ENCODE data around the gene CHMP5. TPM values are rescaled to one million over a fixed set of nuclear protein-coding genes. Genes with fewer than 3 reads are reported as not detected.

CHMP5 gene
- polyA plus RNA-seq, 1 of the 3 experiments (the other 2 are of a cell fraction) = 88.3 TPM

DNA sequence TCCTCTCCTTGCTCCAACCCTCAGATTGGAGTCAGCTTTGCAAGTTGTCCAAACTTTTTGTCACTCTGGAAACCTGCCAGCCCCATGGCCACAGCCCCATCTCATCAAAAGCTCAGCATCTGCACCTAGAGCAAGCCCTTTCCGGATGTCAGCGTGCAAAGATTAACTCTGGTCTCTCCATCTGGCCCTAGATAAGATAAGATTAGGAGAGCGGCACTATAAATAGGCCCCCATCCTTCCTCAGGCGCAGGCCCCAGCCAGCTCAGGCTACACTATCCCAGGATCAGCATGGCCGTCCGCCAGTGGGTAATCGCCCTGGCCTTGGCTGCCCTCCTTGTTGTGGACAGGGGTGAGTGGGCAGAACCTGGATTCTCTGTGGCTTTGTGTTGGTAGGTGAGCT is 24.9 kb upstream of the CHMP5 start, which contains the start of gene SPINK4:
TSS of gene SPINK4 (plus strand) at position 247 of the 400 bp plus-strand sequence. CDS start at position 289, 42 bp downstream.
- Histone ChIP-seq H3K79me2 (ENCODE audit: insufficient read depth) (no peaks in the 10 kb centered on the region), H3K4me2 (no peak within 1 kb of the TSS), H3K27ac (ENCODE audit: low read depth in 2 of 2, low read length in 1 of 2) (peak within 1 kb of the TSS in 1 of 2 experiments; percentile 51; a peak in 2 of 4 replicates), H3F3A (replicated peaks; ENCODE audit: insufficient read depth) (no peaks in the 10 kb centered on the region), H3K4me1 (ENCODE audit: control insufficient read depth in 1 of 2, insufficient read depth in 2 of 2, low read depth in 1 of 2, low read length in 1 of 2) (peaks cover 0 to 14% of the 10 kb centered on the region in 2 experiments; a peak in 1 of 4 replicates), H3K27me3 (ENCODE audit: insufficient read depth) (no peaks in the 10 kb centered on the region), H2AFZ (ENCODE audit: low read depth) (peak within 1 kb of the TSS; percentile 59; the same call in 1 of the 2 replicates), H3K9me2 (no peaks in the 10 kb centered on the region), H3K9me3 (no peaks in the 10 kb centered on the region), H3K9ac (no peak within 1 kb of the TSS; the same call in 1 of the 2 replicates), H4K20me1 (ENCODE audit: insufficient read depth) (no peaks in the 10 kb centered on the region), H3K4me3 (ENCODE audit: low read depth in 2 of 2, low read length in 1 of 2) (no peak within 1 kb of the TSS), H3K36me3 (replicated peaks in 1 of 2; ENCODE audit: control insufficient read depth in 1 of 2, insufficient read depth in 2 of 2, low read length in 1 of 2) (no peaks in the 10 kb centered on the region)
- ChIA-PET CTCF (interaction anchor here (0.7 to 7.6 kb wide), 7 partner anchors 9 to 164 kb away, joined by 3 to 41 read pairs (median 5); partner anchors contain the start of genes BAG1, CHMP5 and SMU1), POLR2A (interaction anchor here (0.6 to 1.4 kb wide), 4 partner anchors 19 to 215 kb away, joined by 3 to 4 read pairs (median 3); partner anchors contain the start of genes BAG1, CHMP5, DNAJA1 and SMU1)
- 41% methylated on average over 7 of the region's 7 CpGs for WGBS (ENCODE audit: low lambda C conversion rate)
- TF ChIP-seq RAD21 (IDR thresholded peaks at IDR 0.05; ENCODE audit: low read length) (no peak; the same call in 1 of the 2 replicates), MXI1 (IDR thresholded peaks at IDR 0.05; ENCODE audit: low read depth, low read length) (peak; percentile 50; the same call in 1 of the 2 replicates), RFX5 (IDR thresholded peaks at IDR 0.05; ENCODE audit: low read length) (no peak), SIN3A (IDR thresholded peaks at IDR 0.05; ENCODE audit: borderline replicate concordance, low read depth, low read length) (no peak), TCF12 (IDR thresholded peaks at IDR 0.05) (peak; percentile 67), FOXJ3 (CRISPR knock-in tag; IDR thresholded peaks at IDR 0.05) (peak; percentile 75), ELF1 (IDR thresholded peaks at IDR 0.05) (no peak), YY1 (IDR thresholded peaks at IDR 0.05; ENCODE audit: low read depth) (no peak), TAF1 (IDR thresholded peaks at IDR 0.05; ENCODE audit: borderline replicate concordance, low read depth, low read length) (no peak), RCOR1 (IDR thresholded peaks at IDR 0.05; ENCODE audit: low read length) (peak; percentile 89), TEAD4 (IDR thresholded peaks at IDR 0.05; ENCODE audit: borderline replicate concordance, insufficient read depth) (no peak), GABPA (IDR thresholded peaks at IDR 0.05; ENCODE audit: low read depth) (no peak), POLR2AphosphoS5 (IDR thresholded peaks at IDR 0.05; ENCODE audit: low read depth, low read length) (no peak), SMC3 (IDR thresholded peaks at IDR 0.05; ENCODE audit: low read depth, low read length) (no peak), NRF1 (IDR thresholded peaks at IDR 0.05; ENCODE audit: low read depth, low read length) (no peak), CHD2 (IDR thresholded peaks at IDR 0.05; ENCODE audit: low read length, partially characterized antibody) (peak; percentile 80), NFIC (IDR thresholded peaks at IDR 0.05; ENCODE audit: borderline replicate concordance) (peak; percentile 41), FOSL2 (IDR thresholded peaks at IDR 0.05; ENCODE audit: borderline replicate concordance, low read depth) (no peak), RXRA (IDR thresholded peaks at IDR 0.05; ENCODE audit: borderline replicate concordance, low read depth) (no peak), JUND (IDR thresholded peaks at IDR 0.05) (no peak), GATA2 (CRISPR knock-in tag; IDR thresholded peaks at IDR 0.05) (peak; percentile 98), EP300 (IDR thresholded peaks at IDR 0.05; ENCODE audit: borderline replicate concordance in 1 of 2, low read depth in 1 of 2, low read length in 1 of 2) (peak in 1 of 2 experiments; percentile 87; a peak in 2 of 4 replicates)
- TF ChIP-seq, protein P1, sequence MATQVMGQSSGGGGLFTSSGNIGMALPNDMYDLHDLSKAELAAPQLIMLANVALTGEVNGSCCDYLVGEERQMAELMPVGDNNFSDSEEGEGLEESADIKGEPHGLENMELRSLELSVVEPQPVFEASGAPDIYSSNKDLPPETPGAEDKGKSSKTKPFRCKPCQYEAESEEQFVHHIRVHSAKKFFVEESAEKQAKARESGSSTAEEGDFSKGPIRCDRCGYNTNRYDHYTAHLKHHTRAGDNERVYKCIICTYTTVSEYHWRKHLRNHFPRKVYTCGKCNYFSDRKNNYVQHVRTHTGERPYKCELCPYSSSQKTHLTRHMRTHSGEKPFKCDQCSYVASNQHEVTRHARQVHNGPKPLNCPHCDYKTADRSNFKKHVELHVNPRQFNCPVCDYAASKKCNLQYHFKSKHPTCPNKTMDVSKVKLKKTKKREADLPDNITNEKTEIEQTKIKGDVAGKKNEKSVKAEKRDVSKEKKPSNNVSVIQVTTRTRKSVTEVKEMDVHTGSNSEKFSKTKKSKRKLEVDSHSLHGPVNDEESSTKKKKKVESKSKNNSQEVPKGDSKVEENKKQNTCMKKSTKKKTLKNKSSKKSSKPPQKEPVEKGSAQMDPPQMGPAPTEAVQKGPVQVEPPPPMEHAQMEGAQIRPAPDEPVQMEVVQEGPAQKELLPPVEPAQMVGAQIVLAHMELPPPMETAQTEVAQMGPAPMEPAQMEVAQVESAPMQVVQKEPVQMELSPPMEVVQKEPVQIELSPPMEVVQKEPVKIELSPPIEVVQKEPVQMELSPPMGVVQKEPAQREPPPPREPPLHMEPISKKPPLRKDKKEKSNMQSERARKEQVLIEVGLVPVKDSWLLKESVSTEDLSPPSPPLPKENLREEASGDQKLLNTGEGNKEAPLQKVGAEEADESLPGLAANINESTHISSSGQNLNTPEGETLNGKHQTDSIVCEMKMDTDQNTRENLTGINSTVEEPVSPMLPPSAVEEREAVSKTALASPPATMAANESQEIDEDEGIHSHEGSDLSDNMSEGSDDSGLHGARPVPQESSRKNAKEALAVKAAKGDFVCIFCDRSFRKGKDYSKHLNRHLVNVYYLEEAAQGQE (IDR thresholded peaks at IDR 0.05; ENCODE audit: low read depth, low read length) = no peak
- TF ChIP-seq, protein P2, sequence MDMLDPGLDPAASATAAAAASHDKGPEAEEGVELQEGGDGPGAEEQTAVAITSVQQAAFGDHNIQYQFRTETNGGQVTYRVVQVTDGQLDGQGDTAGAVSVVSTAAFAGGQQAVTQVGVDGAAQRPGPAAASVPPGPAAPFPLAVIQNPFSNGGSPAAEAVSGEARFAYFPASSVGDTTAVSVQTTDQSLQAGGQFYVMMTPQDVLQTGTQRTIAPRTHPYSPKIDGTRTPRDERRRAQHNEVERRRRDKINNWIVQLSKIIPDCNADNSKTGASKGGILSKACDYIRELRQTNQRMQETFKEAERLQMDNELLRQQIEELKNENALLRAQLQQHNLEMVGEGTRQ (IDR thresholded peaks at IDR 0.05; ENCODE audit: borderline replicate concordance, low read depth, low read length) = no peak
- TF ChIP-seq, protein P3, sequence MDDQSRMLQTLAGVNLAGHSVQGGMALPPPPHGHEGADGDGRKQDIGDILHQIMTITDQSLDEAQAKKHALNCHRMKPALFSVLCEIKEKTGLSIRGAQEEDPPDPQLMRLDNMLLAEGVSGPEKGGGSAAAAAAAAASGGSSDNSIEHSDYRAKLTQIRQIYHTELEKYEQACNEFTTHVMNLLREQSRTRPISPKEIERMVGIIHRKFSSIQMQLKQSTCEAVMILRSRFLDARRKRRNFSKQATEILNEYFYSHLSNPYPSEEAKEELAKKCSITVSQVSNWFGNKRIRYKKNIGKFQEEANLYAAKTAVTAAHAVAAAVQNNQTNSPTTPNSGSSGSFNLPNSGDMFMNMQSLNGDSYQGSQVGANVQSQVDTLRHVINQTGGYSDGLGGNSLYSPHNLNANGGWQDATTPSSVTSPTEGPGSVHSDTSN (IDR thresholded peaks at IDR 0.05) = no peak
- TF ChIP-seq, protein P4, sequence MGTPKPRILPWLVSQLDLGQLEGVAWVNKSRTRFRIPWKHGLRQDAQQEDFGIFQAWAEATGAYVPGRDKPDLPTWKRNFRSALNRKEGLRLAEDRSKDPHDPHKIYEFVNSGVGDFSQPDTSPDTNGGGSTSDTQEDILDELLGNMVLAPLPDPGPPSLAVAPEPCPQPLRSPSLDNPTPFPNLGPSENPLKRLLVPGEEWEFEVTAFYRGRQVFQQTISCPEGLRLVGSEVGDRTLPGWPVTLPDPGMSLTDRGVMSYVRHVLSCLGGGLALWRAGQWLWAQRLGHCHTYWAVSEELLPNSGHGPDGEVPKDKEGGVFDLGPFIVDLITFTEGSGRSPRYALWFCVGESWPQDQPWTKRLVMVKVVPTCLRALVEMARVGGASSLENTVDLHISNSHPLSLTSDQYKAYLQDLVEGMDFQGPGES (IDR thresholded peaks at IDR 0.05; ENCODE audit: low read depth, low read length) = 0 out of 2 replicates have a peak, but pooled peaks have one; percentile 7
- TF ChIP-seq, protein P5, sequence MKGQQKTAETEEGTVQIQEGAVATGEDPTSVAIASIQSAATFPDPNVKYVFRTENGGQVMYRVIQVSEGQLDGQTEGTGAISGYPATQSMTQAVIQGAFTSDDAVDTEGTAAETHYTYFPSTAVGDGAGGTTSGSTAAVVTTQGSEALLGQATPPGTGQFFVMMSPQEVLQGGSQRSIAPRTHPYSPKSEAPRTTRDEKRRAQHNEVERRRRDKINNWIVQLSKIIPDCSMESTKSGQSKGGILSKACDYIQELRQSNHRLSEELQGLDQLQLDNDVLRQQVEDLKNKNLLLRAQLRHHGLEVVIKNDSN (IDR thresholded peaks at IDR 0.05; ENCODE audit: borderline replicate concordance, low read depth) = no peak
- peak; percentile 78 for DNase-seq

All from SK-N-SH (cell line).